HG03097 (cell line): ENCODE measurements around the gene TSPAN8.
"Not testable (repeated sequence)": the region's sequence is repeated elsewhere in the genome, so short reads cannot be mapped to it uniquely, and the experiment has no call there.

ENCODE experiments used
- ATAC-seq: cut with Tn5 transposase; IDR thresholded peaks from one replicate; pipeline ENCODE4 v1.9.1; 2021; ENCODE audit not compliant: unreplicated experiment, low FRiP score

The TSPAN8 gene

DNA sequence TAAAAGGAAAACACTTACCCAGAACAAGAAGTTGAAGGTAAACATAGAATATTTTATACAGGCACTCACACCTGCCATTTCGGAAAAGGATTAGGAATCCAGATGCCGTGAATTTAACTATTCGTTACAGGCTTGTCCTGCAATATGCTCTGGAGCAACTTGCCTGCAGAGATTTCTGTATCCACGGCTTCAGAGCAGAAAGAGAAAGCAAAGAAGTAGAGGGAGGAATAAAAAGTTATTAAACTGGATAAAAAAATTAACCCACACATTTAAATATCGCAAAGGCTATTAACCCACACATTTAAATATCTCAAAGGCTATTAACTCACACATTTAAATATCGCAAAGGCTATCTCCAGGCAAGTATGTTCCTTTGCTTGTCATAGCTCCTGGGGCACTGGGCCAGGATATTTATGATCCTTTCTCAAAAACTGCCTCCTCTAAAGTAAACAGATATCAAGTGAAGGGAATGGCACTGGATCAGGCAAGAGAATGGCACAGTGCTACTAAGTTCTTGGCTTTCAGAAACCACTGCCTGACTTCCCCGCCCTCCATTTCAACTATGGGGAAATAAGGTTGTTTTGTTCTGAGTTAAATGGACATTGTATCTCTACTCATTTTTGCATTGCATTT is at the start of gene TSPAN8:
Gene TSPAN8 (minus strand): TSS at position 399 of the 633 bp plus-strand sequence. CDS start 321 bp downstream, at position 78.
- no peak for ATAC-seq

DNA sequence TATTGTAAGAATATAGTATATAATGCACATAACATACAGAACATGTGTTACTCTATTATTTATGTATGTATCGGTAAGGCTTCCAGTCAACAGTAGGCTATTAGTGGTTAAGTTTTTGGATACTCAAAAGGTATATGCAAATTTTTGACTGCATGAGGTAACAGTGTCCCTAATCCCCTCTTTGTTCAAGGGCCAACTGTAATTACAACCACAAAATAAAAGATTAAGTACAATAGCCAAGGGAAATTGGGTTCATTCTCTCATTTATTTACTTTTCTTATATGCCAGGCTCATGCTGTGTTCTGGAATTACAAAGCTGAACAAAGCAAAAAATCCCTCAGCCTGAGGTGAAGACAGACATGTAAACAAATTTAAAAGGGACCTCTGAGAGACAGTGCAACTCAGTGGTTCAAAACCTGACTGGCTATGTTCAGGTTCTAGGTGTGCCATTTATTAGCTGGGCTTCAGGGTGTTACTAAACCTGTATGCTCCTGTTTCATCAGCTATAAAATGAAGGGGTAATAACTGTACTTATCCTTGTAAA is 43.4 kb upstream of the TSPAN8 start:
- ATAC-seq = no peak

DNA sequence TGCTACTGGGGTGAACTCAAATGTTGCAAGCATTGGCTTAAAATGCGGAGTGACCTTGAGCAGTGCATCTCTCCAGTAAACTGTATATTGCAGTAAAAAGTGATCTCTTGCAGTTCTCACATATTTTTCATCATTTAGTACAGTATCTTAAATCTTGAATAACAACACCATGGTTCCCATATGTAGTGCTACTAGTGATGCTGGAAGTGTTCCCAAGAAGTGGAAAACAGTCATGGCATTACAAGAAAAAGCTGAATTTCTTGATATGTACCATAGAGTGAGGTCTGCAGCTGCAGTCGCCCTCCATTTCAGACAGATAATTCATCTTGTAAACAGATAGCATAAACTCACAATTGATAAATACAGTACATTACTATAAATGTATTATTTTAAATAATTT is 42.9 kb upstream of the TSPAN8 start:
- ATAC-seq = no peak

DNA sequence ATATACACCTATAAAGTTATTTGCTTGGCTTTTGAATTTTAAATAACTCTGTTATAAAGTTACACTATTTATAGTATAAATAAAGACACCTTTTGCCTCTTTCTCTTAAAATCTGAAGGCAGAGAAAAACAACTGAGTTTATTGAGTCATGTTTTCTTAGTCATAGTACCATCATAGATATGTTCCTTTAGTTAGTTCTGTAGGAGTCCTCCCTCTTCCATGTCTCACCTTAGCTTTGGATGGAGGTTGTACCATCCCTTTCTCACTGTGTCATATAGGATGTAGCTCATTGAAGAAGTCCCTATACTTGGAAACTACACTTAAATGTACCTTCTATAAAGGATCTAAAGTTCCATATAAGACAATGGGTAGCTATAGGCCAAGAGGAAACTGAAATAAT is 39.7 kb upstream of the TSPAN8 start:
- no peak for ATAC-seq

DNA sequence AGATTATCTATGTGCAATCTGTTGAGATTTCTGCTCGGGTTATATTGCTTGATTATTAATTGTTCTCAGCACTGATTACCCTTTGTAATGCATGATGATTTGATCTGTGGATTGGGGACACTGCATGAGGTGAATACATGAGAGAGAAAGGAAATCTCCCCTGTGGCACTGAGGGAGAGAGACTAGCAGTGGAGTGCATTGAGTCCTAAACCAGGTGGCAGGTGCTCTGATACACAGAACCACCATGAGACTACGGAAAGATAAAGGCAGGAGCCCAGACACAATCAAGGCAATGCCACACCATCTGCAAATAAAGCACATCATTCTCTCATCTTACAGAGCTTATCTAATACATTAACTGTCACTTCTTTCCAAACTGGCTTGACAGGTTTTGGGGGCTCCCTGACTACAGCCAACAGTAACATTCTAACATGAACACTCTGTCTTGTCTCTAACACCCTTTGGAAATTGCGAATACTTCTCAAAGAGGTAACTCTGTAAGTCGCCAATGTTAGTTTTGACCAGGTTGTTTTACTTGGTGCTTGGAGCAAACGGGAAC is 37.6 kb upstream of the TSPAN8 start:
- no peak for ATAC-seq

DNA sequence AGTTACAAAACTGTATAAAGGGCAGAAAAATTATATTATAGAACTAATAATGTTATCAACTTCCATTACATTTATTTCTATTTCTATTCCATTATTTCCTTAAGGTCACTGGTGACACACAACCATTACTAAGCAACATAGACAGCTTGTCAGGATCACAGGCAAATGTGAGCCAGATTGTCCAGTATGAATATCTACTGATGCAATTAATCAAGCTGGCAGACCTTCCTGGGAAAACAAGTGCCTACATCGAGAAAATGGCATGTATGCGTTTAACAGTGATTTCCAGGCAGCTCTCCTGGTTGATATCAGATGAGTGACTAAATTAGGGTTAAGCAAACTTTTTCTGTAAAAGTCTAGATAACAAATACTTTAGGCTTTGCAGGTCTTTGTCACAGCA is 36.9 kb upstream of the TSPAN8 start:
- no peak for ATAC-seq

DNA sequence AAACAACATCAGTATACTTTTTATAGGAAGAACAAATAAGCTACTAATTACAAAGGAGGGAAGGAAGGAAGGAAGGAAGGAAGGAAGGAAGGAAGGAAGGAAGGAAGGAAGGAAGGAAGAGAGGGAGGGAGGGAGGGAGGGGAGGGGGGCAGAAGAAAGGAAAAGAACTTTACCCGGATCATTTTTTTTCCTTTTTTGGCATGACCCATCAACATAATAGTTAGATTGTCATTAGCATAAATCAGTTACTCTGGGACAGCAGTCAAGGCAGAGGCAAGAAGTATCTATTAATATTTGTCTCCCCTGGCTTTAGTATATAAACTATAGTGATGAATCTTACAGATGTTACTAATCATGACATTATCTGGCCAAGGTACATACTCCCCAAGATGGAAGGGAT is 35.2 kb upstream of the TSPAN8 start:
- no peak for ATAC-seq

DNA sequence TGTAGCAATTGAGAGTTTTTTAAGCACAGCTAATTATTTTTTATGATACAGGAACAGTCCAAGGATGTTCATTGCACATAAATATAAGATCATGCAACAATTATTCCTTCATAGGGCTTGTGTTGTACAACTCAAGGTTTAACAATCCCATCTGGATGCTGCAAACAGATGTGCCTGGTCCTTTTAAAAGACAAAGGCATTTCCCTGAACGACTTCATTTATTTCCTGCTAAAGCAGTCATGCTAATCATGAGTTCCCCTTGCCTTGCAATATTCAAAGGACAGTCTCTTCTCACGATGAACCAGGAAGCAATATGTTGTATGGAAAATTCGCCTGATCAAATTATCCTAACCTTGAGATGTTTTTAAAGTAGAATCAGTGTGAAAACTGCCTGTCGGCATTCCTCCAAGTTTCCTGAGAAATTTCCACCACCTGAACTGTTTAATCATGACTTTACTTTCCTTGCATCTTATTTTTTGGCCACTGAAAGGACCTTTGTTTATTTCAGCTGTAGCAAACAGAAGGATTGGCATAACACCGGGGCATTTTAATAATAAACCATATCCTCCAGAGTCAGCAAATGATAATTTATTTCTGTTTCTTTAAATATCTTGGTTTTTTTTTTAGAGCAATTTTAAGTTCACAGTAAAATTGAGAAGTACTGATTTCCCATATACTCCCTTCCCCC is 33.9 kb upstream of the TSPAN8 start:
- ATAC-seq = no peak

DNA sequence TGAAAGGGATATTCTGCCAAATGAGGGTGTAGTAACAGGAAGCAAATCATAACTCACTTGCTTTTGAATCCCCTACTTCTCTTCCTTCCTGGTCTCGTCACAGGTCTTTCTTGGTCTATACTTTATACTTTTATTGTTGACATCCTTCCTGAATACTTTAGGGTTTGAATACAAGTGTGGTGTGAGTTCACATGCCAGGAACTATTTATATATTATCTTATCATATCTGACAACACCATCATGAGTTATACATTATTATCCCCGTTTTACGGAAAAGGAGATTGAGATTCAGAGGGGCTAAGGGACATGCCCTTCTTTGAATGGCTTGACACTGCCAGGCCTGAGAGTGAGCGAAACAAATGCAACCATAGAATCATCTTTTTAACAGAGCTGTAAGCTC is 33.0 kb upstream of the TSPAN8 start:
- ATAC-seq = no peak

DNA sequence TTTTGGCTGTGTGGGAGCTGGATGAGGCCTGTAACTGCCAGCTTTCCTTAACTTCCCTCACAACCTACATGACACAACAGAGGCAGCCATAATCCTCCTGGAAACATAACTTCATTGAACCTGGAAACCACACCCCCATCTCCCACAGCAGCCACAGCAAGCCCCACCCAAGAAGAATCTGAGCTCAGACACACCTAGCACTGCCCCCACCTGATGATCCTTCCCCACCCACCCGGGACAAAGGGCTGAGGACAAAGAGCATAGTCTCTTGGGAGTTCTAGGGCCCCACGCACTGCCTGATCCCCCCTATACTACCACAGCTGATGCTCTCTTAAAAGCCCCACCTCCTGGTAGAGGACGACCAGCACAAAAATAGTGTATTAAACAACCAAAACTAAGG is 29.6 kb upstream of the TSPAN8 start:
- no peak for ATAC-seq

DNA sequence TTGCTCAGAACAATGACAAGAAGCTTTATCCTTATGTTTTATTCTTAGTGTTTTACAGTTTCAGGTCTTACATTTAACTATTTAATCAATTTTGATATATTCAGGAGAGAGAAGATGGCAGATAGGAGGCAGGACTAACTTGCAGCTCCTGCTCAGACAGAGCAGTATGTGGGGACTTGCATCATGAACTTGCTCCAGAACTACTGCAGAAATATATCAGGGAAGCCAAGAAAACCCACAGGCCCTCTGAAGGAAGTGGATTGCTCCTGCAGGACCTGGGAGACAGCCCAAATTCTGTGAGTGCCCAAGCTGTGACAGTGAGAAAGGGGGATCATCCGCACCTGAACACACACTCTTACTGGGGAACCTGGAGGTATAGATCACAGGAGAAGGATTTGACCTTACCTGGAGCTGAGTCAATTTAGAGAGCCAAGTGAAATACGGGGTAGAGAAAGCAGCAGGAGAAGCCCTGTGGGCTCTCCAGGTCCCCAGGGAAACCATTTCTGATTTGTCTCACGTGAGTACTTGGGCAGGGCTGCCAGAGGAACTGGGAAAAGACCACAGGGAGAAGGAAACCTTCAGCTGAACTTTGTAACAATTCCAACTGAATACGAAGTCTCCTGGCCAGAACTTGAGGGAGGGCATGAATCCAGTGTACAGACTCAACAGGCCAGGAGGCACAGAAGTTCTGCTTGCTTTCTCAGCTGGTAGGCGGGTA is 28.9 kb upstream of the TSPAN8 start:
- no peak for ATAC-seq

DNA sequence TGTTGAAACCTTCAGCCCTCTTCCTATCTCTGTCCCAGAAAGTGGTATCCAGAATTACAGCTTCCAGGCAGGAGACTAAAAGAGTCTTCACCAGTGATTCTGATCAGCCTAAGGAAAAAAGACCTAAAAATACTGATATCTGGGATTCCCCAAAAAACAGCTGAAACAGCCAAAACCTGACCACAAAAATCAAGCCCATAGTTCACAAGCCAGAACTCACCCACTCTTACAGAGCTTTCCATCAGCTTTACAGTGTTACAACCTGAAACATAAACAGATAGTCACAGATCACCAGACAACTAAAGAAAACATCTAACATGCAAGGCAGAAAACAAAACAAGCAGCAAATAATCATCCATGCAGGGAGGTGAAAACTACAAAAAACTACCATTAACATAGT is 26.0 kb upstream of the TSPAN8 start:
- ATAC-seq = no peak

DNA sequence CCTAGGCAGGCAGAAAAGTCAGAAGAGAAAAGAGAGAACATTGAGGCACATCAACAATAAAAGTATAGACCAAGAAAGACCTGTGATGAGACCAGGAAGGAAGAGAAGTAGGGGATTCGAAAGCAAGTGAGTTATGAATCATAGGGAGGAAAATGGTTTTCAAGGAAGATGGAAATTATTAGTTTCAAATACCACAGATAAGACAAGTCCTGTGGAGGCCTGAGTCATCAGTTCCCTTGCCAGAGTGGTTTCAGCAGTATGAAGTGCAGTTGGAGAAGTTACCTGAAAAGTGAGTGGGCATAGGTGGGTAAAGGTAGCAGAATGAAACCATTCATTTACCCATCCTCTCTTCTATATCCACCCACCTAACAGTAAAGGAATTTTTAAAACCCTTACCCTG is 25.2 kb upstream of the TSPAN8 start:
- ATAC-seq = no peak

DNA sequence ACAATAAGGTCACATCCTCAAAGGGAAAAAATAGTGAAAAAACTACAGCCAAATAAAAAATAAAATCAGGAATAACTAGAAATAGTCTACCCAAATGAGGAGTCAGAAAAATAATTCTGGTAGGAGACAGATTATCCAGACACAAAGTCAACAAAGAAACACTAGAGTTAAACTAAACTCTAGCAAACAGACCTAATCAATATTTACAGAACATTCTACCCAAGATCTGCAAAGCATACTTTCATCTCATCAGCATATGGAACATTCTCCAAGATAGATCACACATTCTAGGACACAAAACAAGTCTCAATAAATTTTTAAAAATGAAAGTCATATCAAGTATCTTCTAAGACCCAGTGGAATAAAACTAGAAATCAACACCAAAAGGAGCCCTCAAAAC is 20.4 kb upstream of the TSPAN8 start:
- ATAC-seq = no peak

DNA sequence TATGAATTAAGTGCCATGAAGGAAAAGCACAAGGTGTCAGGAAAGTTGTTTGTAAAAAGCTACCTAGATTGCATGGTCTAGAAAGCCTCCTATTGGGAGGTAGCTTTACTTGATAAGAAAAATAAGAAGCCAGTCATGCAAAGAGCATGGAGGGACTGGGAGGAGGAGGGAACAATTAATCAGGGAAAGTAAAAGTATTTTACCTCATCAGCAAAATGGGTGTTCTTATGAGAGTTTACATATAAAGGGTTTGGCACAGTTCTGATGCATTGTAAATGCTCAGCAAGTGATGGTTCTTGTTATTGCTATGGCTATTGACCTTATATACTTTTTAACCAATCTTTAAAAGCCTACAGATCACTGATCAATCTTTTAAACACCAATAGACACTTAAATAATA is 17.0 kb upstream of the TSPAN8 start:
- no peak for ATAC-seq

DNA sequence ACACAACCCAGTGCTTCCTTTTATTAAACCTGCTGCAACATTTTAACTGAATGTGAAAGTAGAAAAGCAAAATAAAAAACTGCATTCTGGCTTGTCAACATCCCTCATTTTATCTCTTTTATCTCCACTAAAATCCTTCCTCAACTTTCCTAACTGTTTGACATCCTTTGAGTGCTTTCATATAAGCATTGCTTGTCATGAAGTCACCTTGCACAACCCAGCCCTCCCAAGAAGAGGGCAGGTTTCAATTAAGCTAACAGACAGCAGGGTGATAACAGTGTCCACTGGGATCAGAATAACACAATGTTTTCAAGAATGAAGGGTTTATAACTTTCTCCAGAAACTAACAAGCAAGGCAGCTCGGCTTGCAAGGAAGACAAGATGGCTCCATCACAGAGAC is 16.3 kb upstream of the TSPAN8 start:
- ATAC-seq = no peak

DNA sequence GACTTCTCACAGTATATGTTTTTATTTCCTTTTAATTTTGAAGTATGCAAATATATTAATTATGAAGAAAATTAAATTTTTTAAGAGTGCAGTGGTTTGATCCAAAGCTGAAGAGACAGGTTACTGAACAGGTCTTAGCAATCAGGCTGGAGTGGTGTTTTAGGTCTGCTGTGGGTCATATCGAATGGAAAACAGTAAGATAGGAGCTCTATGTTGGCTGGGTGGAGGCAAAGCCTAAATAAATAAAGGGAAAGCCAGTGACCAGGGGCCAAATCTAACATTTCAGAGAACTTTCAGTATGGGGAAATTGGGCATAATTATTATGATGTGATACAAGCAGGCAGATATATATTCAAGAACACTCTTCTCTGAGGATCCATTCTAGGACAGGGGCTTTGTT is 12.7 kb upstream of the TSPAN8 start:
- ATAC-seq = no peak

DNA sequence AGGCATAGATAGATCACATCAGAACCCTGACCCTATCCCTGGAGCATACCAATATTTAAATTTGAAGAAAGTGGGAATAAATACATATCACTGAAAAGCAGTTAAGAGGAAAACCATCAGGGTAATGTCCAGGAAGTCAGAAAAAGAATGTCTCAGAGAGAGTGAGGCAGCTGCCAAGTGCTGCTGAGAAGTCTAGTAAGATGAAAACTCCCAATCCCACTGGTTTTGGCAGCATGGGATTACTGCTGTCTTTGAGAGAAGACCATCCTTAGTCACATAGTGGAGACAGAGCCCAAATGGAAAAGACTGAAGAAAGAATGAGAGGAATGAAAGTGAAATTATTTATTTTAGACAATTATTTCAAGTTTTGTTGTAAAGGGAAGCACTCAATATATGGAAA is 11.5 kb upstream of the TSPAN8 start:
- ATAC-seq = no peak

DNA sequence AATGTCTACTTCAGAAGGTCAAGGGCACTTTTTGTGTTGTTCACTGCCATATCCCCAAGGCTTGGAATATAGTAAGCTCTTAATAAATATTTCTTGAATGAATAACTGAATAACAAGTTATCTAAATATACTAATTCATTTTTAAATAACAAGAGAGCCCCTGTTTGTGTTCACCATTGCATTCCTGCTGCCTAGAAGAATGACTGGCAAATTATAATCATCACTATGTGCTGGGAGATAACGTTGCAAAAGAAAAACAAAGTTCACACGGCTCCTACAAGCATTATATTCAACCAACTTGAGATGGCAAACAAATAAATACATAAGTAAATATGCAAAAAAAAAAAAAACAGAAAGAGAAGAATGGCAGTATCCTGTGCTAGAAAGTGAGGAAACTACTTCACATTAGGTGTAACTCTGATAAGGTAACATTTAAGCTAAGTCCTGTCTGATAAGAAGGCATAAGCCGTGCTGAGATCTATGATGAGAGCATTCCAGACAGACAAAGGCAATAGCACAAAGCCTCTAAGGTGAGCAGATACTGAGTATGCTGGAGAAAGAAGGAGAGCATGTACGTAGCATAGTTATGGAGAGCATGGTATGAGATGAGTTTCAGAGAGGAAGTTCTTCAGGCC is 9.2 kb upstream of the TSPAN8 start:
- no peak for ATAC-seq

DNA sequence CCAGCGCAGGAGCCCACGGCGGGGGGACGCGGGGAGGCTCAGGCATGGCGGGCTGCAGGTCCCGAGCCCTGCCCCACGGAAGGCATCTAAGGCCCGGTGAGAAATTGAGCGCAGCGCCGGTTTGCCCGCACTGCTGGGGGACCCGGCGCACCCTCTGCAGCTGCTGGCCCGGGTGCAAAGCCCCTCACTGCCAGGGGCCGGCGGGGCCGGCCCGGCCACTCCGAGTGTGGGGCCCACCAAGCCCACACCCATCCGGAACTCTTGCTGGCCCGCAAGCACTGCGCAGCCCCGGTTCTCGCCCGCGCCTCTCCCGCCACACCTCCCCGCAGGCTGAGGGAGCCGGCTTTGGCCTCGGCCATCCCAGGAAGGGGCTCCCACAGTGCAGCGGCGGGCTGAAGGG is 8.5 kb upstream of the TSPAN8 start:
- no peak for ATAC-seq

DNA sequence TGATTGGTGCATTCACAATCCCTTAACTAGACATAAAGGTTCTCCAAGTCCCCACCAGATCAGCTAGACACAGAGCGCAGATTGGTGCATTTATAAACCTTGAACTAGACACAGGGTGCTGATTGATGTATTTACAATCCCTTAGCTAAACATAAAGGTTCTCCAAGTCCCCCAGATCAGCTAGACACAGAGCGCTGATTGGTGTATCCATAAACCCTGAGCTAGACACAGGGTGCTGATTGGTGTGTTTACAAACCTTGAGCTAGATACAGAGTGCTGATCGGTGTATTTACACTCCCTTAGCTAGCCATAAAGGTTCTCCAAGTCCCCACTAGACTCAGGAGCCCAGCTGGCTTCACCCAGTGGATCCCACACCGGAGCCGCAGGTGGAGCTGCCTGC is 8.0 kb upstream of the TSPAN8 start:
- not testable (repeated sequence) for ATAC-seq
